ENCODE measurements around the gene SERPINB5. TPM values are rescaled to one million over a fixed set of nuclear protein-coding genes. Genes with fewer than 3 reads are reported as not detected.

SERPINB5 gene
- total RNA-seq, 1 experiment from 2014 or later, result 26.2 TPM

DNA sequence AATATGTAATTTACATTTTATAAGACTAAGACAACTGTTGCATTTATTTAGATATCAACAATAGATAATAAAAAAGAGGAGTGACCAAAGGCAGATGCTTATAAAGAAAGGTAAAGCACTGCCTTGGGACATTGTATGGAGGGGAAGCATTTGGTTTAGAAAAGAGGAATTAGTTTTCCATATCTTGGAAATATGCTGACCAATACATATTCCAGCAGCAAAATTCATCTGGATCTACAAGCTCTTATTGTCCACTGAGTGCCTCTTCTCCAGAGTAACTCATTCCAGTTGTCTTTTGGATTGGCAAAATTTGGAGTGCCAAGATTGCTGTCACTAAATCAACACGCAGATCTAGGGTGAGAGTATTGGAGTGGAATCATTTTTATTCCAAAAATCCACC lies 45.6 kb upstream of the SERPINB5 start:
- Histone ChIP-seq H3F3A (ENCODE audit: insufficient read depth, low read depth) (peaks cover 7% of the 10 kb centered on the region; the same call in 1 of the 2 replicates), H3K36me3 (ENCODE audit: low read depth) (no peaks in the 10 kb centered on the region), H3K79me2 (ENCODE audit: low read depth) (no peaks in the 10 kb centered on the region), H3K4me1 (replicated peaks; ENCODE audit: insufficient read depth) (peaks cover 18% of the 10 kb centered on the region), H3K27me3 (ENCODE audit: insufficient read depth, low read depth) (no peaks in the 10 kb centered on the region), H3K27ac (no peak overlapping the region), H3K9me3 (ENCODE audit: insufficient read depth, low read depth) (no peaks in the 10 kb centered on the region), H3K9me2 (ENCODE audit: insufficient read depth) (no peaks in the 10 kb centered on the region), H2AFZ (no peak overlapping the region), H3K4me3 (no peak overlapping the region), H4K20me1 (ENCODE audit: insufficient read depth) (no peaks in the 10 kb centered on the region), H3K4me2 (no peak overlapping the region)
- intact Hi-C loops (cut with micrococcal nuclease; ENCODE audit: unreplicated experiment), result loop anchor here (10.0 kb wide), 1 partner anchor 296 kb away; no protein-coding TSS in a partner anchor
- ChIA-PET POLR2A (ENCODE audit: unreplicated experiment) (no interaction called here), CTCF (no interaction called here)
- no peak for TF ChIP-seq EZH2 (IDR thresholded peaks at IDR 0.05; ENCODE audit: low read depth)
- TF ChIP-seq, protein P1, sequence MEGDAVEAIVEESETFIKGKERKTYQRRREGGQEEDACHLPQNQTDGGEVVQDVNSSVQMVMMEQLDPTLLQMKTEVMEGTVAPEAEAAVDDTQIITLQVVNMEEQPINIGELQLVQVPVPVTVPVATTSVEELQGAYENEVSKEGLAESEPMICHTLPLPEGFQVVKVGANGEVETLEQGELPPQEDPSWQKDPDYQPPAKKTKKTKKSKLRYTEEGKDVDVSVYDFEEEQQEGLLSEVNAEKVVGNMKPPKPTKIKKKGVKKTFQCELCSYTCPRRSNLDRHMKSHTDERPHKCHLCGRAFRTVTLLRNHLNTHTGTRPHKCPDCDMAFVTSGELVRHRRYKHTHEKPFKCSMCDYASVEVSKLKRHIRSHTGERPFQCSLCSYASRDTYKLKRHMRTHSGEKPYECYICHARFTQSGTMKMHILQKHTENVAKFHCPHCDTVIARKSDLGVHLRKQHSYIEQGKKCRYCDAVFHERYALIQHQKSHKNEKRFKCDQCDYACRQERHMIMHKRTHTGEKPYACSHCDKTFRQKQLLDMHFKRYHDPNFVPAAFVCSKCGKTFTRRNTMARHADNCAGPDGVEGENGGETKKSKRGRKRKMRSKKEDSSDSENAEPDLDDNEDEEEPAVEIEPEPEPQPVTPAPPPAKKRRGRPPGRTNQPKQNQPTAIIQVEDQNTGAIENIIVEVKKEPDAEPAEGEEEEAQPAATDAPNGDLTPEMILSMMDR (conservative IDR thresholded peaks at IDR 0.05), result no peak
- BruUV-seq (replicated peaks), result no TSS peak
- no peak for DNase-seq

DNA sequence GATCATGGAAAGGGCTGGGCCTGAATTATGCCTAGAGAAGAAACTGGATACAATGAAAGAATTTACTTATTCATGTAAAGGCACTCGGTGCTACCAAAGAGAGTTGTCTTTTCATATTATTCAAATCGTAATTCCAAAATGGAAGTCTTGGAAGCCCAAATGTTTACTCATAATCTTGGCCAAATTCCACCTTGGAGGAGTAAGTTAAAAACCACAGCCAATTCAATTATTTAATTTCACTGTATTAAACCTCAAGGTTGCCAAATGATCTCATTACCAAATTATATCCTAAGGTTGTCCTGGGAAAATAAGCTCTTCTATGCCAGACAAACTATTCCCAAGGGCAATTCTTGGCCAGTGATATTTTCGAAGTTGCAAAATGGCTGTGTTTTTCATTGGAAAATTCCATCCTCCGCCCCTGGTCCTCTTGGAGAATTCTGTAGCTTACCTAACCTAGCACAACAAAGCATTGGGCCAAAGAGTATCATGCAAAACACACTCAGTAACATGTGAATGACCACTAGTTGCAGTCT lies 43.4 kb upstream of the SERPINB5 start:
- H3K36me3 ChIP-seq (ENCODE audit: low read depth), result no peaks in the 10 kb centered on the region
- no TSS peak for BruUV-seq (replicated peaks)
- intact Hi-C loops (cut with micrococcal nuclease; ENCODE audit: unreplicated experiment), result loop anchor here (10.0 kb wide), 1 partner anchor 299 kb away; no protein-coding TSS in a partner anchor
- H3K27me3 ChIP-seq (ENCODE audit: insufficient read depth, low read depth), result no peaks in the 10 kb centered on the region
- no peak for TF ChIP-seq EZH2 (IDR thresholded peaks at IDR 0.05; ENCODE audit: low read depth)
- TF ChIP-seq, protein P1 (conservative IDR thresholded peaks at IDR 0.05), result no peak
- ChIA-PET POLR2A (ENCODE audit: unreplicated experiment) (no interaction called here), CTCF (no interaction called here)
- no peak for DNase-seq
- H3K27ac ChIP-seq, result no peak overlapping the region
- H3K4me3 ChIP-seq, result no peak overlapping the region
- H3F3A ChIP-seq (ENCODE audit: insufficient read depth, low read depth), result no peaks in the 10 kb centered on the region
- no peak overlapping the region for H2AFZ ChIP-seq
- no peaks in the 10 kb centered on the region for H4K20me1 ChIP-seq (ENCODE audit: insufficient read depth)
- H3K4me2 ChIP-seq, result no peak overlapping the region
- no peaks in the 10 kb centered on the region for H3K9me2 ChIP-seq (ENCODE audit: insufficient read depth)
- H3K9me3 ChIP-seq (ENCODE audit: insufficient read depth, low read depth), result no peaks in the 10 kb centered on the region
- no peaks in the 10 kb centered on the region for H3K4me1 ChIP-seq (replicated peaks; ENCODE audit: insufficient read depth)
- no peaks in the 10 kb centered on the region for H3K79me2 ChIP-seq (ENCODE audit: low read depth)

DNA sequence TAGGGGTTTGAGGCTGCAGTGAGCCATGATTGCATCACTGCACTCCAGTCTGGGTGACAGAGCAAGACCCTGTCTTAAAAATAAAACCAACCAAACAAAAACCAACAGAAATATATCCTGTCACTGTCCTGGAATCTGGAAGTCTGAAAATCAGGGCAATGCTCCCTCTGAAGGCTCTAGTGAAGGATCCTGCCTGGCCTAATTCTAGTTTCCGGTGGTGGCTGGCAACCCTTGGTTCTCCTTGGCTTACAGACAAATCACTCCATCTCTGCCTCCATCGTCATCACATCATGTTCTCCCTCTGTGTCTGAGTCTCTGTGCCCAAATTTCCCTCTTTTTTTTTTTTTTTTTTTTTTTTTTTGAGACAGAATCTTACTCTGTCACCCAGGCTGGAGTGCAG lies 38.6 kb upstream of the SERPINB5 start:
- intact Hi-C loops (cut with micrococcal nuclease; ENCODE audit: unreplicated experiment), result loop anchor here (2.0 to 10.0 kb wide), 2 partner anchors 303 to 421 kb away; no protein-coding TSS in a partner anchor
- CTCF ChIA-PET, result interaction anchor here (0.5 to 0.6 kb wide), 2 partner anchors 56 to 422 kb away, joined by 3 to 5 read pairs; no protein-coding TSS in a partner anchor

More for the DNA sequence above, 38.6 kb upstream of the SERPINB5 start:
- Histone ChIP-seq H3K9me2 (ENCODE audit: insufficient read depth) (no peaks in the 10 kb centered on the region), H3K27ac (no peak overlapping the region), H3K79me2 (ENCODE audit: low read depth) (no peaks in the 10 kb centered on the region), H3F3A (ENCODE audit: insufficient read depth, low read depth) (no peaks in the 10 kb centered on the region; the same call in 1 of the 2 replicates), H3K4me1 (replicated peaks; ENCODE audit: insufficient read depth) (no peaks in the 10 kb centered on the region), H3K9me3 (ENCODE audit: insufficient read depth, low read depth) (no peaks in the 10 kb centered on the region), H3K36me3 (ENCODE audit: low read depth) (no peaks in the 10 kb centered on the region), H3K27me3 (ENCODE audit: insufficient read depth, low read depth) (no peaks in the 10 kb centered on the region), H3K4me3 (no peak overlapping the region), H2AFZ (no peak overlapping the region), H4K20me1 (ENCODE audit: insufficient read depth) (no peaks in the 10 kb centered on the region), H3K4me2 (no peak overlapping the region)
- no peak for DNase-seq
- TF ChIP-seq, protein P1 (conservative IDR thresholded peaks at IDR 0.05), result no peak
- TF ChIP-seq EZH2 (IDR thresholded peaks at IDR 0.05; ENCODE audit: low read depth), result no peak
- POLR2A ChIA-PET (ENCODE audit: unreplicated experiment), result no interaction called here
- no TSS peak for BruUV-seq (replicated peaks)
